Dermis blood vessel endothelial cell (primary cell): ENCODE results near the gene SCN4A. TPM values are rescaled to one million over a fixed set of nuclear protein-coding genes. Genes with fewer than 3 reads are reported as not detected.
"Not testable (repeated sequence)": the region's sequence is repeated elsewhere in the genome, so short reads cannot be mapped to it uniquely, and the experiment has no call there.

Experiments used
- DNase-seq: peaks from one replicate; pipeline ENCODE4 v3.0.0; 2010
- total RNA-seq: library from RNA; depleted of rRNA; stranded (reverse); fragments of >200 nt; gene quantifications from 2 replicates; pipeline ENCODE4 v1.2.3, GENCODE V29; 2014

The SCN4A gene
- total RNA-seq, 1 donor from 2014 or later: 0.17 TPM

DNA sequence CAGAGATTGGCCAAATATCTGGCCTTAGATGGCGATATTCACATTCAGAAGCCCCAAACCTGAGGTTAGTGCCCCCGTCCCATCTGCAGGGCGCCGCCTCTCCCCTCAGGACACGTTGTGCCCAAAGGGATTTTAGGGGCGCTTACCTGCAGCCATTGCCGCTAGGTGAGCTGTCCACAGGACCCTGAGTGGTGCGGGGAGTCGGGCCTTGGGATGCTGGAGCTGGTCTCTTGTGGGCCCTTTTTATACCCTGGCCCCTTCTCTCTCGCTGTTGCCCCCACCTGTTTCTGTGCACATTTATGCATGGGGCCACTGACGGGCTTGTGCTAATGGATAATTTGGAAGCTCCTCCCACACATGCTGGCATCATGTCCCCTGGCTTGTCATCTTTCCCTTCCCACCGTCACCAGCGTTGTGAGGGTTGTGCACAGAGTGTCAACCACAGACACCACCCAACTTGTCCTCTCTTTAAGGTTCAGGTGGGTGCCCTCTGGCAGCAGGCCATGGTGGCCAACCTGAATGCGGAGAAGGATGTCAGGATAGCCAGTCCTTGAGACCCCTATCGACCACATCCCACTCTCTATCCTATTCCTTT lies 61.6 kb downstream of the SCN4A start, which contains the start of gene CSHL1:
CSHL1 (minus strand) TSS at position 218 of the 595 bp plus-strand sequence; CDS start at position 156, 62 bp downstream.
- DNase-seq: no peak

DNA sequence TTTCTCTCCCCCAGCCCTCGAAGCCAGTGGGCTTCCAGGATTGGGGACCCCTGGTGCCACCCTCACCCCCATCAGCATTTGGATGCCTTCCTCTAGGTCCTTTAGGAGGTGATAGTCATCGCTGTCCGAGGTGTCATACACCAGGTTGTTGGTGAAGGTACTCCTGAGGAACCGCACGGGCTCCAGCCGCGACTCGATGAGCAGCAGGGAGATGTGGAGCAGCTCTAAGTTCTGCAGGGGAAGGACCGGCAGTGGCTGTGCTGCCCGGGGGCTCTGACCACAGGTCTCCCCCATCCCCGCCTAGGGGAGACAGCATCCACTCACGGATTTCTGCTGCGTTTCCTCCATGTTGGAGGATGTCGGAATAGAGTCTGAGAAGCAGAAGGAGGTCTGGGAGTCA lies 62.6 kb downstream of the SCN4A start:
- no peak for DNase-seq

DNA sequence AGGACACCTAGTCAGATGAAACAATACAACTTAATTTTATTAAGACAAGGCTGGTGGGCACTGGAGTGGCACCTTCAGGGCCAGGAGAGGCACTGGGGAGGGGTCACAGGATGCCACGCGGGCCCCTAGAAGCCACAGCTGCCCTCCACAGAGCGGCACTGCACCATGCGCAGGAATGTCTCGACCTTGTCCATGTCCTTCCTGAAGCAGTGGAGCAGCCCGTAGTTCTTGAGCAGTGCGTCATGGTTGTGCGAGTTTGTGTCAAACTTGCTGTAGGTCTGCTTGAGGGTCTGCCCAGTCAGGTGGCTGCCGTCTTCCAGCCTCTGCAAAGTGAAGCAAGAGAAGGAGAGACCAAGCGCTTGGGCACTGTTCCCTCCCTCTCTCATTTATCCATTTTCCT lies 63.1 kb downstream of the SCN4A start:
- DNase-seq: not testable (repeated sequence)

DNA sequence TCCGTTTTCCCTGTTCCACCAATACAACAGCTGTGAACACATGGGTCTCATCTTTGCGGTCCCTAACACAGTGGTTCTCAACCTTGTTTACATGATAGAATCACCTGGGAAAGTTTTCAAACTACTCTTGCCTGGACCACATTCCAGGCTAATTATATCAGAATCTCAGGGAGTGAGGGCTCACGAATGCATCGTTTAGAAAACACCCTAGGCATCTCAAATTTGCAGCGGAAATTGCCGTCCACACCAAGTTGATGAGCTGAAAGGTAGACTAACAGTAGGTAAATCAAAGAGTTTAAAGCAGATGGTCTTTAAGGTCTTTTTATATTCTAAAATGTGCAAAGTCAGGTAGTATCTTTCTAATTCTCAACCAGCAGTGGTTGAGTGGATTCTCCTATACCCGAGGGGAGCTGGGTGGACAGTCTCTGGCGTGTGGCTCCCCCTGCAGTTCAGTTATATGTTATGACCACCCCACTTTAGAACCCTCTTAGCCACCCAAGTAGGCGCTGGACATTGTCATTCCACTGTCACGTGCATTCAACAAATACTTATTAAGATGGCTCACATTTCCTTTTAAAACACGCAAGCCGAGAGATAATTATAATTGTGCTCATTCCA lies 65.4 kb downstream of the SCN4A start:
- DNase-seq: peak; percentile 49

DNA sequence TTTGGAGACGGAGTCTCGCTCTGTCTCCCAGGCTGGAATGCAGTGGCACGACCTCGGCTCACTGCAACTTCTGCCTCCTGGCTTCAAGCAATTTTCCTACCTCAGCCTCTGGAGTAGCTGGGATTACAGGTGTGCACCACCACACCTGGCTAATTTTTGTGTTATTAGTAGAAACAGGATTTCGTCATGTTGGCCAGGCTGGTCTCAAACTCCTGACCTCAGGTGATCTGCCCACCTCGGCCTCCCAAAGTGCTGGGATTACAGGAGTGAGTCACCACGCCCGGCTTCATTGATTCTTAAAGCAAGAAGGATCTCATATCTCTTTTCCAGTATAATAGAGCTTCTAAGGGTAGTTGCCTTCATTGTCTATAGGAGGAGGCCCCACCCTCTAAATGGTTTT lies 67.9 kb downstream of the SCN4A start:
- DNase-seq: not testable (repeated sequence)

DNA sequence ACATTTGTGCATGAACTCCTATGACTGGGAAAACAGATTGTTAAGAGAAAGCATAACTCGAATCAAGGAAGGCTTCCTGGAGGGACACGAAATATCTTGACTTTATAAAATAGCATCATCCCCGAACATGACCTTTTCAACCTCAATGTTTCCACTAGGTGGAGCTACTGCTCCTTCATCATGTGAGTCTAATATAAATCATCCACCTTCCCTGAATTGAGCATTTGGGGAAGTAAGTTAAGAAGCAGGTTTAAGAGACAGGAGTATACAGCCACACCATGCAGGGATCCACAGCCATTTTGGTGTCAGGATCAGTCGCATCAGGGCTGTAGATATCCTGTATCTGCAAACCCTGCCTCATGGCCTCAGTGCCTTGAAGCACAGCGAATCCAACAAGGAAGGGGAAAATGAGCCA lies 68.9 kb downstream of the SCN4A start:
- not testable (repeated sequence) for DNase-seq

DNA sequence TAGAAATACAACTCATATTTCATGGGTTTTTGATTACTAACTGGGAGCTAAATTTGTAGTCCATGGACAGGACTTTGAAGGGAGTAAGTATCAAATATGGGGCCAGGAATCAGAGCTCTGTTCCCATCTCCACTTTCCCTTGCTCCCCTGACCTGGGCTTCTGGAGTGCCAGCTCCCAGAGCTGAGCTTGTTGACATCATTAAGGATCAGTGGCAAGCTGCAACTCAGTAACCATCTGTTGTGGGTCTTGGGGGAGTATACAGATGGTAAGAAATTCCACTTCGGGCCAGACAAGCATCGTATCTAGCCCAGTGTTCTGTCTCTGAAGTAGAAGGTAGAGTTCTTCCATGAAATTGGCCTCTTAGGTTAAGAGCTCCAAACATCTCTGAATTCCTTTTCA lies 70.7 kb downstream of the SCN4A start:
- not testable (repeated sequence) for DNase-seq

DNA sequence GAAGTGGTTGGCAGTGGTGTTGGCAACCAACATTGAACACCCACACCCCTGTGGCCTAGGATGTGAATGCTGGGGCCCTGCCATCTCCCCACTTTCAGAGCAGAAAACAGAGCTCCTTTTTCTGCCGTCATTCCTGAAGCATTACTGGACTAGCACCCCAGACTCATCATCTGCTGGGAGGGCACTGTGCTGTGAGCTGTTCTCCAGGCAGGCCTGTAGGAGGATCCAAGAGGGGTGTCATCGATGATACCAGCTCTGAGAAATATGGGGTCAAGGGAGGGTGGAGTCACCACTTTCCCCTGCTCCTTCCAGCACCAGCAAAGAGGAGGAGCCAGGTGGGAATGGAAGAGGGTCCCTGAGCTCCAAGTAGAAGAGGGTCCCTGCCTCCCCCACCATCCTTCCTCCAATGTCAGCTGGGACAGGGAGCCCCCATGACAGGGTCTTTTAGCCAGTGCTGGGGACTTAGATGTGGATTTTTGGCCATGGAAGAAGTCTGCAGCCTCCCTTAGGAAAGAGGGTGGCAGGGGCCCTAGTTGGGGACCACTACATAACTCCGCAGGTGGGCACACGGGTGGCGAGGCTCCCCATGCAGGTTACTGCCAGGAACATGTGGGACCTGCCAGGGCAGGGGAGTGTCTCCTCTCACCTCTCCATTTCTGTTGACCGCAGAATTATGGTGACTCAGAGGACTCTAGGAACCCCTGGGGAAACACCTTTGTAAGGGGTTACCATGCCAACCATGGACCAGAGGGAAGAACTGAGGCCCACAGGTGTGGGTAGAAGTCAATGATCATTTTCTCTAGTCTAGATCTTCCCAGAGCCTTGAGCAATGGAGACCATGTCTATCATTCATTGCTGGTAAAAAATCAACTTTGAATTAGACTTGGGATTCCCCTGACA lies 73.6 kb downstream of the SCN4A start:
- not testable (repeated sequence) for DNase-seq

DNA sequence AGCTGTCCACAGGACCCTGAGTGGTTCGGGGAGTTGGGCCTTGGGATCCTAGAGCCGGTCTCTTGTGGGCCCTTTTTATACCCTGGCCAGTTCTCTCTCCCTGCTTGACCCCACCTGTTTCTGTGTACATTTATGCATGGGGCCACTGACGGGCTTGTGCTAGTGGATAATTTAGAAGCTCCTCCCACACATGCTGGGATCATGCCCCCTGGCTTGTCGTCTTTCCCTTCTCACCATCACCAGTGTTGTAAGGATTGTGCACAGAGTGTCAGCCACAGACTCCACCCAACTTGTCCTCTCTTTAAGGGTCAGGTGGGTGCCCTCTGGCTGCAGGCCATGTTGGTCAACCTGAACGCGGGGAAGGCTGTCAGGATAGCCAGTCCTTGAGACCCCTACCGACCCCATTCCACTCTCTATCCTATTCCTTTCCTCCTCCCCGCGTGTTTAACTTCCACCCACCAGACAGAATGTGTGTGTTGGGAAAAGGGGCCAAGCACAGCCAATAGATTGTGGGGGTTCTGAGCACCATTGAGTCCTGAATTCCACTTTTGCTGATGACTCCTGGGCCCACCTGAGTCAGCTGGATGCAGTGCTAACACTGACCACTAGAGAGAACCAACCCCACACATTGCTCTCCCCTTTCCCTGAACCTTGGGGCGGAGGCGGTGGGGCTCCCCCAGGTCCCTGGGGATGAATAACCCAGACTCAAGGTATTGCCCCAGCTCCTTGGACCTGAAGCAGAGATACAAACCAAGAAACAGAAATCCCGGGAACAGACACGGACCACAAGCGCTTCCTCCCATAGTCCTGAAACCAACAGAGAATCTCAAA lies 76.0 kb downstream of the SCN4A start, which contains the start of gene CSH1:
CSH1 (minus strand) TSS at position 51 of the 831 bp plus-strand sequence. CDS start 63 bp downstream, outside the sequence.
- not testable (repeated sequence) for DNase-seq

DNA sequence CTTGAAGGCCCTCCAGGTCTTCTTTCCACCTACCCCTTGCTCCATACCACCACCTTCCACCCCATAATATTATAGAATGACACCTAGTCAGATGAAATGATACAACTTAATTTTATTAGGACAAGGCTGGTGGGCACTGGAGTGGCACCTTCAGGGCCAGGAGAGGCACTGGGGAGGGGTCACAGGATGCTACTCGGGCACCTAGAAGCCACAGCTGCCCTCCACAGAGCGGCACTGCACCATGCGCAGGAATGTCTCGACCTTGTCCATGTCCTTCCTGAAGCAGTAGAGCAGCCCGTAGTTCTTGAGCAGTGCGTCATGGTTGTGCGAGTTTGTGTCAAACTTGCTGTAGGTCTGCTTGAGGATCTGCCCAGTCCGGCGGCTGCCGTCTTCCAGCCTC lies 77.9 kb downstream of the SCN4A start:
- not testable (repeated sequence) for DNase-seq

DNA sequence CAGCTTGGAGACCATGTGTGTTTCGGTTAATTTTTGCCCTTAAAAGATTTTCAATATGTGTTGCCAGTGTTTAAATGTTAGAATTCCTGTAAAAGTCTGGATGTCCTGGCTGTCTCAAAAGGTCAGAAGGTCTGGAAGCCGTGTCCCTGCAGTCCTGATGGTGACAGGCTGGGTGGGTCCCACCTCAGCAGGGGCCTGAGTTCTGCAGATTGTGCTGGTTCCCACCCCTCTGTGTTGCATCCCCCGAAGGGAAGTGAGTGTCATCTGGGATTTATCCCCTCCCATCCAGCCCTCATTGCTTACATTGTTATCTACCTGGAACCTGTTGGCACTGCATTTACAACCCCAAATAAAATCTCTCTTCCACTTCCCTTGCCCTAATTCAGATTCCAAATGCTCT lies 78.7 kb downstream of the SCN4A start:
- not testable (repeated sequence) for DNase-seq

DNA sequence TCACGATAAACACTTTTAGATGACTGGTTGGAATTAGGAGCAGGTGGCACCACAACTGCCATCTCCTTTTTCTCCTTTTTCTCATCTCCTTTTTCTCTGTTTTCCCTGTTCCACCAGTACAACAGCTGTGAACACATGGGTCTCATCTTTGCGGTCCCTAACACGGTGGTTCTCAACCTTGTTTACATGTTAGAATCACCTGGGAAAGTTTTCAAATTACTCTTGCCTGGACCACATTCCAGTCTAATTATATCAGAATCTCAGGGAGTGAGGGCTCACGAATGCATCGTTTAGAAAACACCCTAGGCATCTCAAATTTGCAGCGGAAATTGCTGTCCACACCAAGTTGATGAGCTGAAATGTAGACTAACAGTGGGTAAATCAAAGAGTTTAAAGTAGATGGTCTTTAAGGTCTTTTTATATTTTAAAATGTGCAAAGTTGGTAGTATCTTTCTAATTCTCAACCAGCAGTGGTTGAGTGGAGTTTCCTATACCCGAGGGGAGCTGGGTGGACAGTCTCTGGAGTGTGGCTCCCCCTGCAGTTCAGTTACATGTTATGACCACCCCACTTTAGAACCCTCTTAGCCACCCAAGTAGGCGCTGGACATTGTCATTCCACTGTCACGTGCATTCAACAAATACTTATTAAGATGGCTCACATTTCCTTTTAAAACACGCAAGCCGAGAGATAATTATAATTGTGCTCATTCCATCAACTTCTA lies 80.2 kb downstream of the SCN4A start:
- not testable (repeated sequence) for DNase-seq

DNA sequence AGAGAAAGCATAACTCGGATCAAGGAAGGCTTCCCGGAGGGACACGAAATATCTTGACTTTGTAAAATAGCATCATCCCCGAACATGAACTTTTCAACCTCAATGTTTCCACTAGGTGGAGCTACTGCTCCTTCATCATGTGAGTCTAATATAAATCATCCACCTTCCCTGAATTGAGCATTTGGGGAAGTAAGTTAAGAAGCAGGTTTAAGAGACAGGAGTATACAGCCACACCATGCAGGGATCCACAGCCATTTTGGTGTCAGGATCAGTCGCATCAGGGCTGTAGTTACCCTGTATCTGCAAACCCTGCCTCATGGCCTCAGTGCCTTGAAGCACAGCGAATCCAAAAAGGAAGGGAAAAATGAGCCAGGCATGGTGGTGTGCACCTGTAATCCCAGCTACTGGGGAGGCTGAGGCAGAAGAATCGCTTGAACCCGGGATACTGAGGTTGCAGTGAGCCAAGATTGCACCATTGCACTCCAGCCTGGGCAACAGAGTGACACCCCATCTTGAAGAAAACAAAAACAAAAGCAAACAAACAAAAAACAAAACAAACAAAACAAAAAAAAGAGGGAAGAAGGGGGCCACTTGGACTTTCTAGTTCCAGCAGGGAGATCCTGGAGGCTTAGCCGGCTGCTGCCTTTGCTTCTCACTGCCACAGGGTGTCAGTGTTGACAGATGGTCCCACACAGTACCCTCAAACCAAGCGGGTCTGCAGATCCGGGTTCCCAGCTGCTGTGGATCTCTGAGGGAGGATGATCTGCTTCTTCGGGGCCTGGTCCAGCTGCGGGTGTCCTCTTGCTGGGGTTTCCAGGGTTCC lies 83.5 kb downstream of the SCN4A start:
- DNase-seq: peak; percentile 55

Other genes with a start within 250 kb of the SCN4A start
- 26.5 and 27.5 TPM in 2 replicates for gene STRADA, start 231.1 kb downstream of the SCN4A start, total RNA-seq
- gene CCDC47, start 199.3 kb downstream of the SCN4A start, total RNA-seq: 109 and 164 TPM in 2 replicates
- 71.6 and 81.5 TPM in 2 replicates for gene DDX42, start 198.7 kb downstream of the SCN4A start, total RNA-seq
- gene PSMC5, start 145.5 kb downstream of the SCN4A start, total RNA-seq: 46.6 and 92.0 TPM in 2 replicates
- gene FTSJ3, start 145.3 kb downstream of the SCN4A start, total RNA-seq: 73.3 and 78.8 TPM in 2 replicates
- gene SMARCD2, start 130.2 kb downstream of the SCN4A start, total RNA-seq: 78.8 and 97.8 TPM in 2 replicates
- gene CSH2, start 99.2 kb downstream of the SCN4A start, total RNA-seq: not detected in 2 replicates
- gene GH2, start 91.0 kb downstream of the SCN4A start, total RNA-seq: not detected in 2 replicates
- gene CSH1, start 76.3 kb downstream of the SCN4A start, total RNA-seq: not detected in 2 replicates
- not detected in 2 replicates for gene CSHL1, start 61.7 kb downstream of the SCN4A start, total RNA-seq
- gene GH1, start 54.1 kb downstream of the SCN4A start, total RNA-seq: not detected in 2 replicates
- 2.1 and 5.1 TPM in 2 replicates for gene CD79B, start 40.6 kb downstream of the SCN4A start, total RNA-seq
- 0.42 and 0.85 TPM in 2 replicates for gene PRR29, start 25.4 kb upstream of the SCN4A start, total RNA-seq
- gene ICAM2, start 47.7 kb upstream of the SCN4A start, total RNA-seq: 443 and 748 TPM in 2 replicates
- 17.5 and 20.4 TPM in 2 replicates for gene ERN1, start 157.2 kb upstream of the SCN4A start, total RNA-seq